Fibroblast of the aortic adventitia (primary cell): ENCODE measurements around the gene CEACAM3. TPM values are rescaled to one million over a fixed set of nuclear protein-coding genes. Genes with fewer than 3 reads are reported as not detected.

ENCODE experiments used
- DNase-seq: peaks from one replicate; pipeline ENCODE4 v3.0.0-alpha.2; 2010; ENCODE audit warnings: low read depth
- H3K4me3 ChIP-seq: 2 replicates; pipeline ENCODE4 v1.5.1; 2011; ENCODE audit warnings: low read depth, mild to moderate bottlenecking, control low read depth, low read length, moderate library complexity
- total RNA-seq: library from RNA; depleted of rRNA; stranded (reverse); fragments of >200 nt; gene quantifications from 2 replicates; pipeline ENCODE4 v1.2.3, GENCODE V29; 2012; ENCODE audit warnings: low replicate concordance
- TF ChIP-seq, protein P1 (sequence below): IDR thresholded peaks from 2 replicates; pipeline ENCODE4 v1.5.1; 2011; ENCODE audit warnings: mild to moderate bottlenecking, low read length, control low read depth, inconsistent platforms; ENCODE audit not compliant: insufficient read depth

CEACAM3 gene
- total RNA-seq, 1 donor = not detected

DNA sequence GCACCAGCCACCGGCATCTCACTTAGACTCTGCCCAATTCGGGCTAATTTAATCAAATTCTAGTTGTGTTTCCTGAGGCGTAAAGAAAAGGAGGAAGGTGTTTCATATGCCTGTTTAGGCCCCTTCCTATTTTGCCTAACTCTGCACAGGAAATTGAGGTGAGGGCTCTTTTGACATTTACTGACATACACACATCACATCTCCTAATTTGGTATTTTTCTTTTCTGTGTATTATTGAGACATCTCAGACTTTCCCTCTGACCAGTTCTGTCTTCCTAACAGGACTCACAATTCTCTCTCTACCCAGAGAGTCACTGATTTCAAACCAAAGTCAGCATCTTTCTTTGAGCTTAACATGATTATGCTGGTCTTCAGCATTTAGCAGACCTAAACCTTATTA lies 7.9 kb downstream of the CEACAM3 start:
- H3K4me3 ChIP-seq = no peak overlapping the region
- DNase-seq = no peak
- TF ChIP-seq, protein P1, sequence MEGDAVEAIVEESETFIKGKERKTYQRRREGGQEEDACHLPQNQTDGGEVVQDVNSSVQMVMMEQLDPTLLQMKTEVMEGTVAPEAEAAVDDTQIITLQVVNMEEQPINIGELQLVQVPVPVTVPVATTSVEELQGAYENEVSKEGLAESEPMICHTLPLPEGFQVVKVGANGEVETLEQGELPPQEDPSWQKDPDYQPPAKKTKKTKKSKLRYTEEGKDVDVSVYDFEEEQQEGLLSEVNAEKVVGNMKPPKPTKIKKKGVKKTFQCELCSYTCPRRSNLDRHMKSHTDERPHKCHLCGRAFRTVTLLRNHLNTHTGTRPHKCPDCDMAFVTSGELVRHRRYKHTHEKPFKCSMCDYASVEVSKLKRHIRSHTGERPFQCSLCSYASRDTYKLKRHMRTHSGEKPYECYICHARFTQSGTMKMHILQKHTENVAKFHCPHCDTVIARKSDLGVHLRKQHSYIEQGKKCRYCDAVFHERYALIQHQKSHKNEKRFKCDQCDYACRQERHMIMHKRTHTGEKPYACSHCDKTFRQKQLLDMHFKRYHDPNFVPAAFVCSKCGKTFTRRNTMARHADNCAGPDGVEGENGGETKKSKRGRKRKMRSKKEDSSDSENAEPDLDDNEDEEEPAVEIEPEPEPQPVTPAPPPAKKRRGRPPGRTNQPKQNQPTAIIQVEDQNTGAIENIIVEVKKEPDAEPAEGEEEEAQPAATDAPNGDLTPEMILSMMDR = no peak

DNA sequence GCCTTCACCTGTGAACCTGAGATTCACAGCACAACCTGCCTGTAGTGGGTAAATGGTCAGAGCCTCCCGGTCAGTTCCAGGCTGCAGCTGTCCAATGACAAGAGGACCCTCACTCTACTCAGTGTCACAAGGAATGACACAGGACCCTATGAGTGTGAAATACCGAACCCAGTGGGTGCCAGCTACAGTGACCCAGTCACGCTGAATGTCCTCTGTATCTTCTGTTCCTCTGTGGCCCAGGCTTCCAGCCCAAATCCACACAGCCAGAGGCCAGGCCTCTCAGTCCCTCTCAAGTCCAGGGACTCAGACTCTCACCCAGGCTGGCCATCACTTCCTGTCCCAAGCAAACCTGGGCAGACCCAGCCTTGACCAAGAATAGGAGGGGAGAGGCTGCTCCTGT lies 10.8 kb downstream of the CEACAM3 start:
- no peak for DNase-seq
- no peak overlapping the region for H3K4me3 ChIP-seq
- TF ChIP-seq, protein P1 = no peak

DNA sequence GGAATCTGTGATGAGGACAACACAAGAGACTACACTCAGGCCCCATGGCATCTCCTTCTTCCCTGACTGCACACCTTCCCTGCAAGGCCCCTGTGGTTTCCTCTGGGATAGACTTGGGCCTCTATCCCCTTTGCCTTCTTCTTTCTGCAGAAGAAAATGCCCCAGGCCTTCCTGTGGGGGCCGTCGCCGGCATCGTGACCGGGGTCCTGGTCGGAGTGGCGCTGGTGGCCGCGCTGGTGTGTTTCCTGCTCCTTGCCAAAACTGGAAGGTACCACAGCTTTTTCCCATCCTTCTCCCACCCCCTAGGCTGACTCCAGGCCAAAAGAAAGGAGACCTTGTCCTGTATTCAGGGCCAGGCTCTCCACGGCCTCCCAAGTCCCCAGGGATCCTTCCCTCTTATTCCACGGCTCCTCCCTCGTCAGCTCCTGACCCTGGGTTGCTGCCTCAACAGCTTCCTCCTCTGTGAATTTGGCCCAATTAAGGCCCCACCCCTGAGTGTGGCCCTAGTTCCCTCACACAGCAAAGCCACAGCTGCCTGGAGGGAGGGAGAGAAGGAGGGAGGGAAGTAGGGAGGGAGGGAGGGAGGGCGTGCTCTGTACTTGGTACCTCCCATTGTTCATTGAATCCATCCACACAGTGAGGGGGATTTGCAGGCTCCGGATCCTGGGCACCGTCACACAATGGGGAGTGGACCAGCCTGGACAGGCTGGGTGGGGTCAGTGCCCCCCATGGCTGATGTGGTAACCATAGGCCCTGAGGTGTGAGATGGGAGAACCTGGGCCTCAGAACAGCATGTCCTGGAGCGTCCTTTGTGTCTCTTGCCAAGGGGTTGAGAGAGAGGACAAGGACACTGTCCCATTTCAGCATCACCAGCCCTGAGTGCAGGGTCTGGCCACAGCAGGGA lies 12.5 kb downstream of the CEACAM3 start:
- H3K4me3 ChIP-seq = no peak overlapping the region
- TF ChIP-seq, protein P1 = no peak
- no peak for DNase-seq

DNA sequence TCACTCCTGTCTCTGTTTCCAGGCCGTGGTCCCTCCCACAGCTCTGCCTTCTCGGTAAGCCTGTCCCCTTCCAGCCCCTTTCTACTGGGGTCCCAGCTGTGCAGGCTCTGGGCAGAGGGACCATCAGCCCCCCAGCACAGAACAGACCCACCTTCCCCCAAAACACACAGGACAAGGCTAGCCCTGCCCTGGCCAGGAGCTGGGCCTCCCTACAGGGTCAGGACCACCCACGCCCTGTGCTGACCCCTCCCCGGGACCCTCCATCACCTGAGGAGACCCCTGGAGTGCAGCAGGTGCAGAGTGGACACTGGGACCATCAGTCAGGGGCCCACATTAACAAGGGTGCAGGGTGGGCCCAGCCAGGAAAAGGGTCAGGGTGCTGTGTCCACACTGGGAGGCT lies 13.9 kb downstream of the CEACAM3 start:
- H3K4me3 ChIP-seq = no peak overlapping the region
- no peak for DNase-seq
- TF ChIP-seq, protein P1 = no peak

DNA sequence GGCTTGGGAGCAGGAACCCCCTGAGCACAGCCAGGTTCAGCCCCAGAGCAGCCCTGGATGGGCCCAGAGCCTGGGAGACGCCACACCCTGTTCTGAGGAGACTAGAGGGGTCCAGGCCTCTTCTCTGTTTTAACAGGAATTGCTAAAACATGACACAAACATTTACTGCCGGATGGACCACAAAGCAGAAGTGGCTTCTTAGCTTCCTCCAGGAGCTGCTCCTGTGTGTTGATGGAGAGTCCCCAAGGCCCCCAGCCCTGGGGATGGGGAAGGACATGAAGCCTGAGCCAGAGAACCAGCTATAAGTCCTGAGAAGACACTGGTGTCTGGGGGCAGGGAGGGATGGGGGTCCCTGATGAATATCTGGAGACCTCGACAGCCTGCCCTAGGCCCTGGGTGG lies 14.6 kb downstream of the CEACAM3 start:
- TF ChIP-seq, protein P1 = no peak
- no peak for DNase-seq
- no peak overlapping the region for H3K4me3 ChIP-seq

DNA sequence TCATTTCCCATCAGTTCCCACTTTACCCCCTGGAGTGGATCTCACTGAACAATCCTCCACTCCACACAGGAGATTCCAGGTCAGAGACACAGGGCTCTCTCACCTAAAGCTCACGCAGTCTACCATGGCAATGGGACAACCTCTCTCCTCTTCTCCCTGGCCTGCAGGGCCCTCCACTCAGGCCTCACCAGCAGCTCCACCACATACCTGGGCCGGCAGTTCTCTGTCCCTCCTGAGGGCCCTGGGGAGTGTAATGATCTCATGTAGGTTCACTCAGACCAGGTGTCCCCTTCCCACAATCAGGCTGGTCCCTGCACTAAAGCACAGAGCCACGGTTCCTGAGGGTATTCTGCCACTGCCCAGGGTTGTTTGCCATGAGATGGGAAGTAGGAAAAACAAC lies 15.6 kb downstream of the CEACAM3 start:
- TF ChIP-seq, protein P1 = no peak
- no peak overlapping the region for H3K4me3 ChIP-seq
- DNase-seq = no peak
